Esophagus squamous epithelium (tissue), 4 donors: ENCODE data around the gene FAM193B.

Experiments
- POLR2A ChIP-seq, 4 donors: fragments of 450-650 bp; IDR thresholded peaks; one replicate each; pipeline ENCODE4 v1.6.1; 2017; ENCODE audit warnings: antibody characterized with exemption in 4 of 4, mild to moderate bottlenecking in 4 of 4, moderate library complexity in 3 of 4
- TF ChIP-seq, protein P1 (sequence below), 6 experiments: fragments of 450-650 bp in 4 of 6; fragments of 200-600 bp in 2 of 6; sonication (generic) in 2 of 6; IDR thresholded peaks; one replicate each; pipeline ENCODE4 v1.5.1; 2016 to 2019; ENCODE audit warnings: antibody characterized with exemption in 6 of 6, mild to moderate bottlenecking in 4 of 6, moderate library complexity in 4 of 6

DNA sequence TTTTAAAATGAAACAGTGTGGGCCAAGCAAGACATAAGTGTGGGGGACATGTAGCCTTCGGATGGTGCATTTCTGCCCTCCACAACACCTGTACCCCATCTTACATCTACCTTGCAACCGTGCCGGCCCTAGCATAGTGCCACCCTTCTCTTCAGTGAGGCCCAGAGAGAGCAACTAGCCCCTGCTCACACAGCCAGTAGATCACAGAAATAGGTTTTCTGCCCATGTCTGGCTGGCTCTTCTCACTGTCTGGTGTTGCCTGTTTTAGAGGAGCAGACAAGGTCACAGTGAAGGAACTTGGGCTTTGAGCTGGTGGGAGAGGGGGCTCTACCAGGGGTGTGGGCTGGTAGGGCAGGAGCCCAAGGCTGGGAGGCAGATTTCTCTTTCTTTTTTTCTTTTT lies 68.1 kb downstream of the FAM193B start:
- TF ChIP-seq, protein P1, sequence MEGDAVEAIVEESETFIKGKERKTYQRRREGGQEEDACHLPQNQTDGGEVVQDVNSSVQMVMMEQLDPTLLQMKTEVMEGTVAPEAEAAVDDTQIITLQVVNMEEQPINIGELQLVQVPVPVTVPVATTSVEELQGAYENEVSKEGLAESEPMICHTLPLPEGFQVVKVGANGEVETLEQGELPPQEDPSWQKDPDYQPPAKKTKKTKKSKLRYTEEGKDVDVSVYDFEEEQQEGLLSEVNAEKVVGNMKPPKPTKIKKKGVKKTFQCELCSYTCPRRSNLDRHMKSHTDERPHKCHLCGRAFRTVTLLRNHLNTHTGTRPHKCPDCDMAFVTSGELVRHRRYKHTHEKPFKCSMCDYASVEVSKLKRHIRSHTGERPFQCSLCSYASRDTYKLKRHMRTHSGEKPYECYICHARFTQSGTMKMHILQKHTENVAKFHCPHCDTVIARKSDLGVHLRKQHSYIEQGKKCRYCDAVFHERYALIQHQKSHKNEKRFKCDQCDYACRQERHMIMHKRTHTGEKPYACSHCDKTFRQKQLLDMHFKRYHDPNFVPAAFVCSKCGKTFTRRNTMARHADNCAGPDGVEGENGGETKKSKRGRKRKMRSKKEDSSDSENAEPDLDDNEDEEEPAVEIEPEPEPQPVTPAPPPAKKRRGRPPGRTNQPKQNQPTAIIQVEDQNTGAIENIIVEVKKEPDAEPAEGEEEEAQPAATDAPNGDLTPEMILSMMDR (IDR thresholded peaks at IDR 0.05): no peak
- TF ChIP-seq POLR2A (IDR thresholded peaks at IDR 0.05): no peak
